Measurements from ENCODE around the gene EHD1. TPM values are rescaled to one million over a fixed set of nuclear protein-coding genes. Genes with fewer than 3 reads are reported as not detected.

The EHD1 gene
- total RNA-seq, 1 donor from 2014 or later, result 111 TPM

GRCh38 chr11:64871492-64871891, 6.9 kb downstream of the EHD1 start:
- no peak for TF ChIP-seq CTCF (IDR thresholded peaks at IDR 0.05)
- Mint-ChIP-seq H3K9me3 (ENCODE audit: low read depth) (no peaks in the 10 kb centered on the region), H3K27ac (ENCODE audit: unreplicated experiment) (no peak overlapping the region), H3K36me3 (ENCODE audit: low read depth) (peaks cover 16% of the 10 kb centered on the region), H3K27me3 (ENCODE audit: low read depth) (no peaks in the 10 kb centered on the region), H3K4me3 (ENCODE audit: unreplicated experiment) (no peak overlapping the region), H3K4me1 (ENCODE audit: low read depth) (peaks cover 87% of the 10 kb centered on the region)
- no peak for DNase-seq (ENCODE audit: low spot score)

- Mint-ChIP-seq H3K27ac (ENCODE audit: unreplicated experiment) (peak overlapping the region; percentile 89), H3K36me3 (ENCODE audit: low read depth) (peaks cover 18% of the 10 kb centered on the region), H3K4me3 (ENCODE audit: unreplicated experiment) (peak overlapping the region; percentile 36), H3K9me3 (ENCODE audit: low read depth) (no peaks in the 10 kb centered on the region), H3K27me3 (ENCODE audit: low read depth) (no peaks in the 10 kb centered on the region), H3K4me1 (ENCODE audit: low read depth) (peaks cover 87% of the 10 kb centered on the region)
- no peak for TF ChIP-seq CTCF (IDR thresholded peaks at IDR 0.05)
- DNase-seq (ENCODE audit: low spot score), result no peak
These were observed 7.4 kb downstream of the EHD1 start for GRCh38 chr11:64870893-64871466.

GRCh38 chr11:64870176-64870892, 8.1 kb downstream of the EHD1 start:
- Mint-ChIP-seq H3K36me3 (ENCODE audit: low read depth) (peaks cover 18% of the 10 kb centered on the region), H3K4me1 (ENCODE audit: low read depth) (peaks cover 87% of the 10 kb centered on the region), H3K9me3 (ENCODE audit: low read depth) (peaks cover 4% of the 10 kb centered on the region), H3K4me3 (ENCODE audit: unreplicated experiment) (peak overlapping the region; percentile 36), H3K27me3 (ENCODE audit: low read depth) (no peaks in the 10 kb centered on the region), H3K27ac (ENCODE audit: unreplicated experiment) (peak overlapping the region; percentile 89)
- DNase-seq (ENCODE audit: low spot score), result no peak
- TF ChIP-seq CTCF (IDR thresholded peaks at IDR 0.05), result peak; percentile 24

- Mint-ChIP-seq H3K4me3 (ENCODE audit: unreplicated experiment) (peak overlapping the region; percentile 19), H3K36me3 (ENCODE audit: low read depth) (peaks cover 18% of the 10 kb centered on the region), H3K4me1 (ENCODE audit: low read depth) (peaks cover 87% of the 10 kb centered on the region), H3K27me3 (ENCODE audit: low read depth) (no peaks in the 10 kb centered on the region), H3K27ac (ENCODE audit: unreplicated experiment) (peak overlapping the region; percentile 89), H3K9me3 (ENCODE audit: low read depth) (peaks cover 4% of the 10 kb centered on the region)
- DNase-seq (ENCODE audit: low spot score), result no peak
- peak; percentile 67 for TF ChIP-seq CTCF (IDR thresholded peaks at IDR 0.05)
These were observed 8.7 kb downstream of the EHD1 start for GRCh38 chr11:64869571-64870175.

GRCh38 chr11:64868904-64869570, 9.4 kb downstream of the EHD1 start:
- peaks cover 4% of the 10 kb centered on the region for H3K9me3 Mint-ChIP-seq (ENCODE audit: low read depth)
- H3K27ac Mint-ChIP-seq (ENCODE audit: unreplicated experiment), result peak overlapping the region; percentile 81
- H3K4me3 Mint-ChIP-seq (ENCODE audit: unreplicated experiment), result peak overlapping the region; percentile 19
- H3K27me3 Mint-ChIP-seq (ENCODE audit: low read depth), result no peaks in the 10 kb centered on the region
- no peak for DNase-seq (ENCODE audit: low spot score)
- H3K36me3 Mint-ChIP-seq (ENCODE audit: low read depth), result peaks cover 16% of the 10 kb centered on the region
- H3K4me1 Mint-ChIP-seq (ENCODE audit: low read depth), result peaks cover 87% of the 10 kb centered on the region
- no peak for TF ChIP-seq CTCF (IDR thresholded peaks at IDR 0.05)

All from chondrocyte (in vitro differentiated cells).